Activated CD4-positive, alpha-beta T cell treated with anti-CD3 and anti-CD28 coated beads for 4 hours (primary cell): ENCODE results near the gene PRR15.
"Not testable (repeated sequence)": the region's sequence is repeated elsewhere in the genome, so short reads cannot be mapped to it uniquely, and the experiment has no call there.

Experiments used
- DNase-seq, 2 donors: peaks; one replicate each; pipeline ENCODE4 v3.0.0-alpha.2; 2020

PRR15 gene, protein sequence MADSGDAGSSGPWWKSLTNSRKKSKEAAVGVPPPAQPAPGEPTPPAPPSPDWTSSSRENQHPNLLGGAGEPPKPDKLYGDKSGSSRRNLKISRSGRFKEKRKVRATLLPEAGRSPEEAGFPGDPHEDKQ

GRCh38 chr7:29563590-29564495, at the start of gene PRR15:
Gene PRR15, plus strand, starts transcription at chr7:29563835. Its CDS starts 2,495 bp downstream, at chr7:29566330.
- DNase-seq: no peak

DNA sequence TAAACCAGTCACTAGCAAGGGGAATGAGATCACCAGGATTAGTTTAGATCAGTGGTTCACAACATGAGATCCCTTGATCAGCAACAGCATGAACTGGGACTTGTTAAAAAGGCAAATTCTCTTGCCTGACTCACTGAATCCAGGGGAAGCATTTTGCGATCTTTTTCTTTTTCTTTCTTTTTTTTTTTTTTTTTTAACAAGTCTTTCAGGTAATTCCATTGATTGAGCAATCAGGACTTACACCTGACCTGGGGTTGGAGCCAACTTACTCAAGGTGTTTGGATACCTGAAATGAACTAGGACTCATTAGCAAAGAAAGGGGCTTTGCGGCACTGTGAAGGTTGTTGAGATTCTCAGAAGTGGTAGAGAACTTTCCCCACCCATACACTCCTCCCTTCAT, 47.1 kb upstream of the PRR15 start:
- DNase-seq: no peak

GRCh38 chr7:29518616-29519015, 45.0 kb upstream of the PRR15 start:
- no peak for DNase-seq

- DNase-seq: no peak
Measured at GRCh38 chr7:29523728-29524127, 39.9 kb upstream of the PRR15 start.

DNA sequence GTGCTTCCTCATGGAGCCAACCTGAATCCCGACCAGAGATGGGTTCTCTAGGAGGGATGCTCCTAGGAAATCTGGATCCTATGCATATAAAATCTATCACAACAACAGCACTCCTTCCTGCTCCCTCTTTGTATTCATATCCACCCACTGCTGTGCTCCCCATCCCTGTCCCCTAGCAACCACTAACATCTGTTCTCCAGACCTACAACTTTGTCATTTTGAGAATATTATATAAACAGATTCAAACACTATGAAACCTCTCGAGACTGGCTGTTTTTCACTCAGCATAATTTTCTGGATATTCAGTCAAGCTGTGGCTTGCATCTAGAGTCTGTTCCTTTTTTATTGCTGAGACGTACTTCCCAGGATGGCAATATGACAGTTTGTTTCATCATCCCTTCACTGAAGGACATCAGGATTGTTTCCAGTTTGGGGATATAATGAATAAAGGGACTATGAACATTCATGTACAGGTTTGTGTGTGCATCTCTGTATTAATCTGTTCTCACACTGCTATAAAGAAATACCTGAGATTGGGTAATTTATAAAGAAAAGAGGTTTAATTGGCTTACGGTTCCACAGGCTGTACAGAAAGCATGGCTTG, 36.0 kb upstream of the PRR15 start:
- DNase-seq: no peak

- not testable (repeated sequence) for DNase-seq
Measured at GRCh38 chr7:29528526-29528925, 35.1 kb upstream of the PRR15 start.

DNA sequence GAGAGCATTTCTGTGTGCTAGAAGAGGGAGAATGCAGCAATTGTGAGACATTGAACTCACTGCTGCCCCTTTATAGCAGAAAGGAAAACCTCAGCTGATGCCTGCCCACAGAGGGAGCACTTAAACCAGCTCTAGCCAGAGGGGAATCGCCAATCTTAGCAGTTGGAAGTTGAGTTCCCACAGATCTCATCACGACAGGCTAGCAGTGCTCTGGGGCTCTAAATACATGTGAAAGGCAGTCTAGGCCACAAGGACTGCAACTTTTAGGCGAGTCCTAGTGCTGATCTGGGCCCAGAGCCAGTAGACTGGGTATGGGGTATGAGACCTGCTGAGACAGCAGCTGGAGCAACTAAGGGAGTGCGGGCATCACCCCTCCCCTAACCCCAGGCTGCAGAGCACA, 25.2 kb upstream of the PRR15 start:
- no peak for DNase-seq

- DNase-seq: no peak
Measured at GRCh38 chr7:29539471-29539870, 24.2 kb upstream of the PRR15 start.

DNA sequence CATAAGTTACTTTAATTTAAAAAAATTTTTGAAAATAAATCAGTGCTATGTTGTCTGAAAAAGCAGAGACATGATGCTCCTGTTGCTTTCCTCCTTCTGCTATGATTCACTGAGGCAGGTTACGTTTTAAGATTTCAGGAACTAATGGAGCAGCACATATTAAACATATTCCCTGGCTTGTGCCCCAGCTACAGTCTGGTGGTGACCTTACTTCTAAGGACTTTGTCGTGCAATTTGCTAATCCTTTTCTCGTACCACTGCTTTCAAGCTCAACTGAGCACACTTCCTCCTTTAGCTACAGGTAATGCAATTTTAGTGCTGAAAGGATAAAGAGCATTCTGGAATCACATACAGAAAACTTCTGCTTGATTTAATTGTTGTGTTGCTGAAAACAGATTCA, 16.2 kb upstream of the PRR15 start:
- DNase-seq: no peak

- no peak for DNase-seq
Measured at GRCh38 chr7:29548823-29549222, 14.8 kb upstream of the PRR15 start.

GRCh38 chr7:29552392-29552791, 11.2 kb upstream of the PRR15 start:
- no peak for DNase-seq

DNA sequence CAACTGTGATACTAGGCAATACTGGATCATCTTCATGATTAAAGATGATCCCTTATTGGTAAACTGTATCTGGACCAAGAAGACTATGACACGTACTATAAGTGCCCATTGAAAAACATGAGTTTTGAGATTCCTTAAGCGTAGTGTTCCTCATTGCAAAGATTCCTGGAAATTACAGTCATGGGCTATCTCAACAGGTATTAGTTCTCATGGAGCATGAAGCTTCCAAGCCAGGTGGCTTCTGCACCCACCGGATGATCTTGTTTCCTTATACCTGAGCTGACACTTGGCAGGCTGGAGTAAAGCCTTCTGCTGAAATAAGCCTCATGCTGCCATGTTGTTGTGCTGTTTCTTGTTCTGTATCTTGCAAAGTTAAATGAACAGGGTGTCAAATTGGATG, 8.6 kb upstream of the PRR15 start:
- DNase-seq: no peak

- no peak for DNase-seq
Measured at GRCh38 chr7:29556405-29557195, 7.0 kb upstream of the PRR15 start.

GRCh38 chr7:29557954-29558353, 5.7 kb upstream of the PRR15 start:
- no peak for DNase-seq

DNA sequence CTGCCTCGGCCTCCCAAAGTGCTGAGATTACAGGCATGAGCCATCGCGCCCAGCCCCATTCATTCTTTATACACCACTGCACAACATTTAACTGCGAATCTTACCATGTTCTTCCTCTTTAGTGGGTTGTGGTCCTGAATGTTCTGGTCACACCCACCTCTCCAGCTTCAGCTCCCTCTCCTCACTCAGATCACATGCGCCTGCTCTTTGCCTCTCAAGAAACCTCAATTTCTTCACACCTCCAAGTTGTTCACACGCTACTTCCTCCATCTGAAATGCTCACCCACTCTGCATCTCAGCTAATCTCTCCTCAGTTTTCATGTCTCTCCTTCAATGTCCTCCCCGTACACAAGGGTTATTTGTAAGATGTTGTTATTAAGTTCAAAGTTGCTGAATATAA, 2.4 kb upstream of the PRR15 start:
- no peak for DNase-seq

GRCh38 chr7:29562307-29562706, 1.3 kb upstream of the PRR15 start:
- no peak for DNase-seq

GRCh38 chr7:29564496-29565223, 1.0 kb downstream of the PRR15 start:
- no peak for DNase-seq

DNA sequence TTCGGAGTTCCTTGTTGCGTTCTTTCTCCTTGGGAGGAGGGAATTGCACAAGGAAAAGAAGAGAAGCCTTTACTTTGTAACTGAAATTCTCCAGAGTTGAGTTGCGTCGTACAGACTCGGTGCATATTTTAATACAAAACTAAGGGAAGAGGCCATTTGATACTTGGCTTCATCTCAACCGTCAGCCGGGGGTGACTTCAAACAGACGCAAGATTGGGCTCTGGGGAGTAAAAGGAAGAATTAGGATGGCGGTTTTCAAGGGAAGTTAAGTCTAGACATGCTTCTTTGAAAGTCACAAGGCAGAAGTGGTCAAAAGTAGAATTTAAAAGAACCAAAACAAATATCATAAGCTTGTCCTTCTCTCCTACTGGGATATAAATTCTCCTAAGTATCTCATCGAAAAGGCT, 1.6 kb downstream of the PRR15 start:
- no peak for DNase-seq

- no peak for DNase-seq
Measured at GRCh38 chr7:29565634-29565981, 2.0 kb downstream of the PRR15 start.

GRCh38 chr7:29565982-29566746, 2.5 kb downstream of the PRR15 start:
- DNase-seq: no peak

GRCh38 chr7:29567174-29567573, 3.5 kb downstream of the PRR15 start:
- DNase-seq: no peak

GRCh38 chr7:29569648-29570047, 6.0 kb downstream of the PRR15 start:
- no peak for DNase-seq
